H9 (cell line): ENCODE measurements around the gene PRPF40A. TPM values are rescaled to one million over a fixed set of nuclear protein-coding genes. Genes with fewer than 3 reads are reported as not detected.

ENCODE experiments used
- DNase-seq: peaks from one replicate; pipeline ENCODE4 v3.0.0-alpha.2; 2017
- H2AFZ ChIP-seq: one replicate; pipeline ENCODE4 v1.6.1; 2013; ENCODE audit warnings: mild to moderate bottlenecking, low read length, control low read depth, moderate library complexity
- H2AK5ac ChIP-seq: 2 replicates; pipeline ENCODE4 v1.6.1; 2013; ENCODE audit warnings: low read length, control low read depth, mixed read lengths; ENCODE audit not compliant: insufficient read length
- H2BK120ac ChIP-seq: one replicate; pipeline ENCODE4 v1.6.1; 2013; ENCODE audit warnings: low read depth, mild to moderate bottlenecking, low read length, control low read depth, inconsistent platforms; ENCODE audit not compliant: poor library complexity, severe bottlenecking
- H2BK12ac ChIP-seq: 2 replicates; pipeline ENCODE4 v1.6.1; 2013; ENCODE audit warnings: low read length, control low read depth, mixed read lengths, low read depth; ENCODE audit not compliant: insufficient read length
- H2BK15ac ChIP-seq: 2 replicates; pipeline ENCODE4 v1.6.1; 2013; ENCODE audit warnings: low read depth, low read length, control low read depth
- H2BK20ac ChIP-seq: one replicate; pipeline ENCODE4 v1.6.1; 2013; ENCODE audit warnings: low read depth, mild to moderate bottlenecking, low read length, control low read depth, inconsistent platforms; ENCODE audit not compliant: poor library complexity, severe bottlenecking
- H2BK5ac ChIP-seq: 2 replicates; pipeline ENCODE4 v1.6.1; 2013; ENCODE audit warnings: low read length, control low read depth, mixed read lengths; ENCODE audit not compliant: insufficient read length
- H3K14ac ChIP-seq: 2 replicates; pipeline ENCODE4 v1.6.1; 2013; ENCODE audit warnings: low read length, control low read depth; ENCODE audit not compliant: insufficient read depth
- H3K18ac ChIP-seq: 2 replicates; pipeline ENCODE4 v1.6.1; 2013; ENCODE audit warnings: low read depth, mild to moderate bottlenecking, mixed read lengths, low read length, control low read depth; ENCODE audit not compliant: insufficient read length
- H3K23ac ChIP-seq: 2 replicates; pipeline ENCODE4 v1.6.1; 2013; ENCODE audit warnings: low read length, control low read depth, mixed read lengths, low read depth; ENCODE audit not compliant: insufficient read length
- H3K23me2 ChIP-seq: 2 replicates; pipeline ENCODE4 v1.6.1; 2013; ENCODE audit warnings: low read depth, mild to moderate bottlenecking, mixed read lengths, low read length, control low read depth; ENCODE audit not compliant: insufficient read length, poor library complexity, severe bottlenecking
- H3K27ac ChIP-seq: 2 replicates; pipeline ENCODE4 v1.5.1; 2013; ENCODE audit warnings: low read length, control low read depth, mixed read lengths, low read depth; ENCODE audit not compliant: insufficient read length
- H3K27me3 ChIP-seq: 2 replicates; pipeline ENCODE4 v1.6.1; 2013; ENCODE audit warnings: low read length, control low read depth, inconsistent platforms; ENCODE audit not compliant: insufficient read depth
- H3K4ac ChIP-seq: 2 replicates; pipeline ENCODE4 v1.6.1; 2013; ENCODE audit warnings: low read depth, mild to moderate bottlenecking, control low read depth, inconsistent platforms, low read length, moderate library complexity
- H3K4me1 ChIP-seq: 2 replicates; pipeline ENCODE4 v1.6.1; 2013; ENCODE audit warnings: low read length, control low read depth, inconsistent platforms; ENCODE audit not compliant: insufficient read depth
- H3K4me2 ChIP-seq: 2 replicates; pipeline ENCODE4 v1.6.1; 2013; ENCODE audit warnings: low read length, control low read depth, mixed read lengths; ENCODE audit not compliant: insufficient read length, insufficient read depth
- H3K56ac ChIP-seq: 2 replicates; pipeline ENCODE4 v1.6.1; 2013; ENCODE audit warnings: low read depth, mild to moderate bottlenecking, mixed read lengths, low read length, control low read depth; ENCODE audit not compliant: insufficient read length
- H3K79me1 ChIP-seq: 2 replicates; pipeline ENCODE4 v1.6.1; 2013; ENCODE audit warnings: low read depth, mild to moderate bottlenecking, moderate library complexity, low read length, control low read depth, inconsistent platforms; ENCODE audit not compliant: insufficient read depth, poor library complexity, severe bottlenecking
- H3K79me2 ChIP-seq: 2 replicates; pipeline ENCODE4 v1.6.1; 2013; ENCODE audit warnings: low read length, control low read depth, inconsistent platforms; ENCODE audit not compliant: insufficient read depth
- H3K9ac ChIP-seq: 2 replicates; pipeline ENCODE4 v1.6.1; 2013; ENCODE audit warnings: low read length, control low read depth, mixed read lengths; ENCODE audit not compliant: insufficient read length; ENCODE audit errors: extremely low read depth
- H3K9me3 ChIP-seq: one replicate; pipeline ENCODE4 v1.6.1; 2013; ENCODE audit warnings: low read depth, low read length, inconsistent platforms; ENCODE audit not compliant: control insufficient read depth
- H3T11ph ChIP-seq: one replicate; pipeline ENCODE4 v1.6.1; 2013; ENCODE audit warnings: mild to moderate bottlenecking, low read length, control low read depth, inconsistent platforms
- H4K20me1 ChIP-seq: one replicate; pipeline ENCODE4 v1.6.1; 2013; ENCODE audit not compliant: control insufficient read depth, insufficient read length, insufficient read depth
- H4K5ac ChIP-seq: 2 replicates; pipeline ENCODE4 v1.6.1; 2013; ENCODE audit warnings: low read depth, mild to moderate bottlenecking, mixed read lengths, low read length, control low read depth; ENCODE audit not compliant: insufficient read length
- H4K8ac ChIP-seq: replicated peaks from 2 replicates; pipeline ENCODE4 v1.6.1; 2013; ENCODE audit warnings: low read length, control low read depth, mixed read lengths, low read depth; ENCODE audit not compliant: insufficient read length
- H4K91ac ChIP-seq: 2 replicates; pipeline ENCODE4 v1.6.1; 2013; ENCODE audit warnings: low read depth, mild to moderate bottlenecking, moderate library complexity, mixed read lengths, low read length, control low read depth; ENCODE audit not compliant: insufficient read length
- H3K27ac Mint-ChIP-seq, 3 experiments: 2 replicates in 2 of 3; 3 replicates in 1 of 3; pipeline ENCODE4 v1.8.0; 2020 to 2021; ENCODE audit warnings: mixed read lengths in 3 of 3, mild to moderate bottlenecking in 1 of 3, moderate library complexity in 1 of 3
- H3K27me3 Mint-ChIP-seq: 2 replicates; pipeline ENCODE4 v1.8.0; 2021; ENCODE audit warnings: low read depth, mild to moderate bottlenecking, moderate library complexity, mixed read lengths
- H3K36me3 Mint-ChIP-seq, 3 experiments: 2 replicates in 2 of 3; 3 replicates in 1 of 3; pipeline ENCODE4 v1.8.0; 2020 to 2021; ENCODE audit warnings: low read depth in 3 of 3, mixed read lengths in 3 of 3; ENCODE audit not compliant: insufficient read depth in 1 of 3
- H3K4me1 Mint-ChIP-seq, 2 experiments: 2 replicates each; pipeline ENCODE4 v1.8.0; 2020; ENCODE audit warnings: mixed read lengths in 2 of 2
- H3K4me3 Mint-ChIP-seq, 2 experiments: 2 replicates in 1 of 2; 3 replicates in 1 of 2; pipeline ENCODE4 v1.8.0; 2020 to 2021; ENCODE audit warnings: mild to moderate bottlenecking in 2 of 2, mixed read lengths in 2 of 2, moderate library complexity in 1 of 2
- H3K9me3 Mint-ChIP-seq, 2 experiments: 2 replicates in 1 of 2; 3 replicates in 1 of 2; pipeline ENCODE4 v1.8.0; 2020; ENCODE audit warnings: mild to moderate bottlenecking in 2 of 2, mixed read lengths in 2 of 2, moderate library complexity in 1 of 2
- CTCF ChIP-seq: fragments of 200-600 bp; sonication (generic); conservative IDR thresholded peaks from 3 replicates; pipeline ENCODE4 v1.8.0; 2021; ENCODE audit warnings: antibody characterized with exemption, mild to moderate bottlenecking
- WGBS: extraction: QIAGEN DNeasy Blood & Tissue Kit; methylation state at CpG from one replicate; pipeline ENCODE4 v1.1.7; 2013; ENCODE audit warnings: missing lambda C conversion rate, low lambda C conversion rate, mixed read lengths; ENCODE audit not compliant: insufficient read length; ENCODE audit errors: extremely low coverage; 5-methylcytosine and 5-hydroxymethylcytosine counted together
- total RNA-seq: library from RNA; stranded (reverse); gene quantifications from 2 replicates; pipeline ENCODE4 v1.2.1, GENCODE V29; 2021

The PRPF40A gene
- total RNA-seq, 1 experiment from 2014 or later, result 158 TPM

DNA sequence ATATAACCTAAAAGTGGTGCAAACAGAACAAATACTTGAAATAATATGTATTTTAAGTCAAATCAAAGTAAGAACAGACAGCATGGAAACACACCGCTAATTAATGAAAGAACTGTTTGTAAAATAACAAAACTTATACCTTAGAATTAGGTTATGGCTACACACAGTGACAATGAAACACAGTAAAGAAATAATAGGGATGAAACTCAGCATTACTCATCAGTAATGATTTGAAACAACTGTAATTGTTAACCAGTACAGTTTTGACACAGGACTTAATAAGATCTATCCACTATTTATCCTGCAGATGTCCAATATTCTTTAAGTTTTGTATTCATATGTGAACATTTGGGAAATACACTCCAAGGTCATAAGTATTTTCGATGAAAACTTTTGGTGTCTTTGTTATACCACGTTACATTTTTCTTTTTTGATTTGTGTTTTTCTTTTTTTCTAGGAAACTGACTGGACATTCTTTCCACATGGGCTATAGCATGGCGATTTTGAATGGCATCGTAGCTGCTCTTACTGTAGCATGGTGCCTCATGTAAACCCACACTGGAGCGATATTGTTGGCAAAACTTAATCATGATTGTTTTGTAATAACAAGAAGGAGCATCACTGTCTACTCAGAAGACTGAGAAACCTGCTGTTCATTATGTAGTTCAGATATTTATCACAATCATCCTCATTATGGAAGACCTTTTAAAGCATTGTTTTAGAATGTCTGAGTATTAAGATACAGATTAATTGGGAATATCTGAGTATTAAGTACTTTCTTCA lies 42.2 kb upstream of the PRPF40A start:
- H3K14ac ChIP-seq, result no peak overlapping the region
- H3K9me3 Mint-ChIP-seq, result no peaks in the 10 kb centered on the region
- no peak overlapping the region for H3K27ac Mint-ChIP-seq

More for the DNA sequence above, 42.2 kb upstream of the PRPF40A start:
- Mint-ChIP-seq H3K27me3 (no peaks in the 10 kb centered on the region), H3K4me1 (no peaks in the 10 kb centered on the region), H3K4me3 (no peak overlapping the region), H3K36me3 (peaks cover 7 to 28% (median 20%) of the 10 kb centered on the region in 3 experiments; a peak in 5 of 7 replicates)
- Histone ChIP-seq H3K23ac (no peak overlapping the region), H3K23me2 (no peaks in the 10 kb centered on the region), H3T11ph (no peak overlapping the region), H2AK5ac (no peak overlapping the region), H4K91ac (no peak overlapping the region), H2BK5ac (no peak overlapping the region), H3K27me3 (no peaks in the 10 kb centered on the region), H2BK120ac (no peak overlapping the region), H3K4ac (no peak overlapping the region), H3K79me2 (no peaks in the 10 kb centered on the region), H3K18ac (no peak overlapping the region), H2BK15ac (no peak overlapping the region), H4K20me1 (no peaks in the 10 kb centered on the region), H4K5ac (no peak overlapping the region), H3K9me3 (no peaks in the 10 kb centered on the region), H3K79me1 (no peaks in the 10 kb centered on the region), H3K56ac (no peak overlapping the region), H3K4me2 (no peak overlapping the region), H4K8ac (no peak overlapping the region), H3K4me1 (no peaks in the 10 kb centered on the region), H3K9ac (no peak overlapping the region), H3K27ac (no peak overlapping the region), H2BK12ac (no peak overlapping the region), H2AFZ (no peak overlapping the region), H2BK20ac (no peak overlapping the region)
- WGBS, result no CpG with 5 or more reads among the region's 6 CpGs
- no peak for DNase-seq
- no peak for TF ChIP-seq CTCF
